Hypothalamus (tissue), 51 donors: ENCODE data around the gene PAQR7.

Source experiments
- DNase-seq, 51 donors: peaks; one replicate each; lab custom pipeline; 2025; lab: John Stamatoyannopoulos, UW

Gene PAQR7

DNA sequence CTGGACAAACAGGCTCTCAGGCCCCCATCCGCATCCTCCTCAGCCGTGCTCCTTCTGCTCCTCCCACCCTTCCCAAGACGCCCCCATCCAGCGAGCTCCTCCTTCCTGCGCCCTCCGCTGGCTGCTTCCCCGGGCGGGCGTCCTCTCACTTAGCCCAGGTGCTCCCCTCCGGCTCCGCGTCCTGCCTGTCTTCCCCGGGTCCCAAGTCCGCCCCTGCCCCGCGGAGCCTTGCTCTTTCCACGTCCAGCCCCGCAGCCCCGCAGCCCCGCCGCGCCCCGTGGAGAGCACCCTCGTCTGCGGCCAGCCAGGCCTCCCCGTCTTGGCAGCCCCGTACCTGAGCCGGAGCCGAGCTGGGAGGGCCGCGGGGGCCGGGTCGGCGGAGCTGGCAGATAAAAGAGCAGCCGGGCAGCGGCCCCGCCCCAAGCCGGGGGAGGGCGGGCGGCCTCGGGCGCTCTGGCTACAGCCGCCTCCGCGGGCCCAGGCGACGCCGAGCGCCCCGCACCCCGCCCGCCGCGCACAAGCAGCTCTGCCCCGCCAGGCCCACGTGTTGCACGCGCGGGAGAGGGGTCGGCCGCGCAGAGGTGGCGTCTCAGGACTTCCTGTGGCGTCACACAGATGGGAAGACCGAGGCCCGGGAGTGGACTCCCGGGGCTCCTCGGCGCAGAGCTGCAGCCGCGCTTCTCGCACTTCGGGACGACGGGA is at the start of gene PAQR7:
TSS of gene PAQR7 (minus strand) at position 555 of the 702 bp plus-strand sequence. CDS start 11,869 bp downstream, outside the sequence.
- DNase-seq: peak in 49 of 51 donors; percentile 31 to 89 (median 71)

- DNase-seq: no peak
These were observed 48.9 kb upstream of the PAQR7 start for GRCh38 chr1:25924454-25924853.

DNA sequence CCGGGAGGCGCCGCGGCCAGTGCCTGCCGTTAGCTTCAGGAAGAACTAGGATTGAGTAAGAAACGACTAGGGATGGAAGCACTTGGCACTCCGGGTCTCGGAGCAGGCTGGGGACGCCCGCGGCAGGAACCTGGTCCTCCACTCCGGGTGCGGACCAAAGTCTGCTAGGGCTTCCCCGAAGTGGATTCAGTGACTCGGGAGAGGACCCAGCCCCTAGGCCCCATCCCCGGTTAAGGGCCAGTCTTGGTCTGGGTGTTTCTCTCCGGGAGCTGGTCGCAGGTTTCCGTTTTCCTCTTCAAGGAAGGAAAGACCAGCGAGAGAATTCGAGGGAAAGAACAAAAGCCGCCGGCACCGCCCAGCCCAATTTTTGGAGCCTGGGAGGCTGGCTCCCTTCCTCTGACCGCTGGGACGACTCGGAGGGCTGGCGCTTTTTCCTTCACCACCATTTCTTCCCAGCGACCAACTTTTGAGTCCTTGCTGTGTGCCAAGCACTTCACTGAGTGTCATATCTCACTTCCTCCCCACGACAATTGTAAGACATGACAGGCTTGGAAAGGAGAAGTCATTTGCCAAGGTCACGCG is 47.6 kb upstream of the PAQR7 start:
- DNase-seq: peak in 14 of 51 donors; percentile 35 to 80 (median 62)

DNA sequence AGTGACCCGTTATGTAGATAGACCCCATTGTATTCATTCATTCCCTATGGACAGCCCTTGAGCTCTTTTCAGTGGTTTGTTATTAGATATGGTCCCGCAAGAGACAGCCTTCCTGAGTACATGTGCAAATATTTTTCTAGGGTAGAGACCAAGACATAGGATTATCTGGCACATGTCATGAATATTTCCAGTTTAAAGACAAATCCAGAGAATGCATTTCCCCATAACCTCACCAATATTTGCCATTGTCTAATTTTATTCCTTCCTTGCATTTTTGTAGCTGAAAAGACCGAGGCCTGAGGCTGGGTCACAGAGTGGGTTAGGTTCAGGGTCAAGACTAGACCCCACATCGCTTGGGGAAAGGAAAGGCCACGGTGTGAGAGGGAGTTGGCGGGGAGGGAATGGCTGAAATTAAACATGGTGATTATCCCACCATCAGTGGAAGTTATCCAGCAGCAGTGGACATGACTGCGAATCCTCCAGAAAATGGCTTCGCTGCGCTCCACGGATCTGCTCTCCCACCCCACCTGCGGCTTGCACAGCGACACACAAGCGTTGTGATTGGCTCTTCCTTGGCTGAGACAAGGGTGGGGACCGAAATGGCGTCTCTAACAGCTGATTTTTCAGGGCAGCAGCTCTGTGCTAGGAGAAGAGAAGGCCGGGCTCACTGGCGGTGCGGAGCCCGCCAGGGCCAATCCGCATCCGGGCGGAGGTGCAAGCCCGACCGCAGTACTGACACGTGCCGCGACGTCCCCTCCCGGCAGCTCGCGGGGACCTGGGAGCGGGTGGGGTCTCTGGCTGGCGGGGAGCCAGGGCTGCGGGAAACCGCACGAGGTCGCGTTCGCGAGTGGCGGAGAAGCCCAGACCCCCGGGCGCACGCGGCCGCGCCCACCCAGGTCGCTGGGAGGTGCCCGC is 46.8 kb upstream of the PAQR7 start:
- peak in 41 of 51 donors; percentile 16 to 80 (median 54) for DNase-seq

DNA sequence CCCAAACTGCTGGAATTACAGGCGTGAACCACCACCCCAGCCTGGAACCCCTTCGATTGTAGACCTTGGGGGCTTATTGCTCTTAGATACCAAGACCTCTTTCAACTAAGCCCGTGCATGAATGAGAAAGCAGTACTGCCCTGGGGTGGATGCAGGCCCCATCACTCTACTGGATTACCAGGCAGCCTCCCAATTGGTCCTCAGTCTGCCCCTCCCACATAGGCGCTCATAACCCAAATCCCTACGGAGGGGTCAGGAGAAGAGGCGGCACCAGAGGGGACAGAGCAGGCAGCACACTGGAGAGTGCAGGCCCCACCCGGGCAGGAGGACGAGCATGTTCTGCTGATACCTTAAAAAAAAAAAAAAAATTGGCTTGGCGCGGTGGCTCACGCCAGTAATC is 43.1 kb upstream of the PAQR7 start:
- DNase-seq: no peak

DNA sequence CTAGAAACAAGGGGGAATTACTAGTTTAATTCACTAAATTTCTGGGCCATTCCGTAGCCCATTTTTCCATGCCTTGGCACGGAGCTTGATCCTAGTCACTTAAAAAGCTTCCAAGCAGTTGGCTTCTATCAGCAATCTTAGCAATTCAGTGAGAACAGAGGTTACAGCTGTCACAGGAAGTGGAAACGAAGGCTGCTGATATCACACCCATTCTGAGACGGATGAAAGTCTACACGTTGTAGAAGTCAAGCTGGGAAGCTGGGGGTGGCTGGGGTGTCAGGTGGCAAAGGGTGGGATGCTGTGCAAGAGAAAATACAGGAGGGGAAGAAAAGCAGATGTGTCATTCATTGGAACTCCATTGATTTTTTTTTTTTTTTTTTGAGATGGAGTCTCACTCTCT is 42.5 kb upstream of the PAQR7 start:
- DNase-seq: no peak

- DNase-seq: no peak
These were observed 41.0 kb upstream of the PAQR7 start for GRCh38 chr1:25916460-25916859.

- peak in 1 of 51 donors; percentile 3 for DNase-seq
These were observed 38.8 kb upstream of the PAQR7 start for GRCh38 chr1:25914074-25914995.

GRCh38 chr1:25913206-25913605 is 37.7 kb upstream of the PAQR7 start:
- no peak for DNase-seq

GRCh38 chr1:25912076-25912831 is 36.7 kb upstream of the PAQR7 start:
- no peak for DNase-seq

- DNase-seq: no peak
These were observed 35.7 kb upstream of the PAQR7 start for GRCh38 chr1:25911162-25911561.

DNA sequence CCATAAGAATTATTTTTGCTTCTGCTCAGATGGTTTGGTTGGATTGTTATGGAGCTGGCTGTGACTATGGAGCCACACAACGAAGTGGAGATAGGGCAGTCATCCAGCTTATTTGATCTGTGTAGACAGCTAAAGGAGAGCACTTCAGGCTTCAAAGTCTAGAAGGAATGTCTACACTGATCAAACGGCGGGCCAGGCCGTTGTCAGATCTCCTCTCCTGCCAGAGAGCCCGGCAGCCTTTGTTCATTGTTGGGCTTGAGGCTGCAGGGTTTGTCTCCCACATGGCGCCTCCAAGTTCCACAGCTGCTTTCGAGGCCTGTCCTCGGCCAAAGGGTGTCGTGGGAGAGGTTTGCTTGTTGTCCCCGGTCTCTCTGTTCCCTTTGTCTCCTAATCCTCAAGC is 33.5 kb upstream of the PAQR7 start:
- DNase-seq: peak in 24 of 51 donors; percentile 14 to 67 (median 40)

DNA sequence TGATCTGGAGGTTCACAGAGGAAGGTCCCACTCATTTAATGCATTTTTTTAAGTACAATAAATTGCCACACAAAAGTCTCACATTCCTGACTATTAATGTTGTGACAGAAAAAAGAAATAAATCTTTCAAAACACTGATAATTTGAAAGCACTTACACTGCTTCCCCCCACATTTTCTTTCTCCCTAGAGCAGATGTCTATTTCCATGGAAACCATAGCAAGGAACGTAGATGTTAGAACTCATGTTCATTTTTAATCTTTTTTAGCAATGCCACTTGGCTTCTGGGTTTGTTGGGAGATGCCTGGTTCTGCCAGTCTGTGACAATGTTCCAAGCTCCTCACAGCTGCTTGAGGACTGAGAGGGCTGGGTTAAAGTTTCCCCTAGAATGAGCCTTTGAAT is 32.7 kb upstream of the PAQR7 start:
- DNase-seq: peak in 1 of 51 donors; percentile 41

DNA sequence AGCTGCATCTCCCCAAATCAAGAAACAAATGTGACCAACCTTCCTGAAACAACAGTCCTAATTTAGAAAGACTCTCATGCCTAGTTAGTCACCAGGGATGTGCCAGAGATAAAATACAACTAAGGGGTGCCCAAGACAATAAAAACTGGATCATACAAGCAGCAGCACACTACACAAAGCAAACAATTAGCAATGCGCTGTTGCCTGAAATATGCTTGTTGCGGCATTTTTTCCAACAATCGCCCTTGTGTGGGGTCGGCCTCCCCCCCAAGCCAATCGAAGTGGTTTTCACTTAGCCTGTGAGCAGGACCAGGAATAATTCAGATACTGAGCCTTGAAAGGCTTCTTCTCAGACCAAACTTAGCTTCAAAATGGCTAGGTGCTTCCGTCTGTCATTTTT is 32.1 kb upstream of the PAQR7 start:
- peak in 1 of 51 donors; percentile 41 for DNase-seq

GRCh38 chr1:25906644-25907300 is 31.3 kb upstream of the PAQR7 start:
- peak in 18 of 51 donors; percentile 22 to 66 (median 46) for DNase-seq

DNA sequence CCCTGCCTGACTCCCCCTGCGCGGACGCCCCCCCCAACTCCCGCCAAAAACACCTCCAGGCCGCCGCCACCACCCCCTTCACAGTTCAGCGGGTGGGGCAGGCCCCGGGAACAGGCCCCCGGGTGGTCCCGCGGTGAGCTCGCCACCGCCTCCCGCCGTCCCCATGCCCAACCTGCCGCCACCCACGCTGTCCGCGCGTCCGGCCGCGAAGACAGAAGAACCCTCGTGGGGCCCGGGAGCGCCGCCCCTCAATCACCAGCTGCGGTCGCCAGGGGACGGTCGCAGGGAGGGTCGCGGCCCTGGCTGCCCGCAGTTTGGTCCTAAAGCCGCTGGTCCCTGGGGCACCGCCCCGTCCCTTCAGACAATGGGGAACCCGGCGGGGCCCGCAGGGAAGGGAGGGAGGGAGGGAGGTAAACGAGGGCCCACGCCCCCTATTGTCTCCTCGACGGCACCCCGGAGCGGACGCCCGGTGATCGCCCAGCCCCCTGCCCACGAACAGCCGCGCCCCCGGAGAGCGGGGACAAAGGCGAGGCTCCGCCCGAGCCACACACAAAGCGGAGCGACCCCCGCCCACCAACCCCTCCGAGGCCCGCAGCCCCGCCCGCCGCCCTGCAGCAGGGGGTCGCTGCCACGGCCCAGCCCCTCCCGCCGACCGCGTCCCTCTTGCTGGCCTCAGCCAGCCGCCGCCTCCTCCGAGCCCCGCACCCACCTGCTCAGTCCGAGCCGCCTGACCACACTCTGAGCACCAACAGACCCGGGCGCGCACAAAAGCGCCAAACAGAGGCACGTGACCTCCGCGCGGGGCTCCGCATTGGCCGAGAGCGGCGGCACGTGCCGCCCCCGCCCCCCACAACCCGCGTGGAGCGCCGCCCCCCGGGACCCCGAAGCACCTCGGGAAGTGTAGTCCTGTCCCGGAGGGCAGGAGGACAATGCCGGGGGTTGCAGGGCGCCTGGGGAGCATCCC is 30.5 kb upstream of the PAQR7 start, which contains the start of gene STMN1:
TSS of gene STMN1 (minus strand) at position 740 of the 964 bp plus-strand sequence. CDS start 1,743 bp downstream, outside the sequence.
- DNase-seq: peak; percentile 52 to 97 (median 92)

DNA sequence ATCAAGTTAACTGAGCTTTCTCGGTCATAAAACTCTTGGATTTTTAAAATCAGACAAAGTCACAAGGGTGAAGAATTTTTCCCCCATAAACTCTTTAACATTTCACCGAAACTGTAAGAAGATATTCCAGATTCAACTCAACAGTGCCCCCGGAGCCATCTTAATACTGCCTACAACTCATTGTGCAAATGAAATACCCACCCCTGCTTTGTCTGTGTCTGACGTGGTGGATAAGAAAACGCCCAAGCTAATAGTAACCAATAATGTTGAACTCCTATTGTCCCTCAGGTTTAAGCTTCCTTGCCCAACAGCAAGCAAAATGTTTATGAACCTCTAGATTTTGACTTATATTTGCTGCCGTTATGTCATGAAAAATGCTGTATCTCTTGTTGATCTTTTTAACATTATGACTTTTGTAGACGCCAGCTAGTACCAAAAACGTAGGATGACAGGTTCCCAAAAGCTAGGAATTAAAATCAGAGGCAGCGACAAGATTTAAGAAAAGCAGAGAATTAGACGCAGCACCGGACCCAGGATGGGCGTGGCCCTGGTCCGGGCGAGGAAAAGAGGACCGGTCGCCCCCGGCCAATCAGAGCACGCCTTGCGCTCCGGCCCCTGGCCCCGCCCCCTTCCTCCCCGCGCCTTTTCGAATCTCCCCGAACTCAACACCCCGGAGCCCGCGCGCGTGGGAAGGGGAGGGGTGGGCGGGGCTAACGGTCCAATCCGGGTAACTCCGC is 29.6 kb upstream of the PAQR7 start:
- DNase-seq: peak; percentile 53 to 98 (median 92)
